Activated T-helper 1 cell treated with anti-CD3 and anti-CD28 coated beads, Interleukin-12 subunit alpha, Interleukin-12 subunit beta, Interleukin-2, Interleukin-4 antibody, amounts not matched to agents 30 ng/mL and 10 ng/mL and 1 ng/mL, durations not matched to agents 14 hours and 24 hours and 36 hours (primary cell): ENCODE results near the gene EMILIN3. TPM values are rescaled to one million over a fixed set of nuclear protein-coding genes. Genes with fewer than 3 reads are reported as not detected.

Experiments used
- DNase-seq: peaks from one replicate; pipeline ENCODE4 v3.0.0; 2021; ENCODE audit warnings: low spot score
- H3K27ac Mint-ChIP-seq: one replicate; pipeline ENCODE4 v1.8.0; 2021; ENCODE audit warnings: mild to moderate bottlenecking, mixed read lengths
- H3K27me3 Mint-ChIP-seq: one replicate; pipeline ENCODE4 v1.8.0; 2022; ENCODE audit warnings: mild to moderate bottlenecking, moderate library complexity, mixed read lengths; ENCODE audit not compliant: insufficient read depth
- H3K36me3 Mint-ChIP-seq: one replicate; pipeline ENCODE4 v1.8.0; 2021; ENCODE audit warnings: low read depth, mixed read lengths
- H3K4me1 Mint-ChIP-seq: one replicate; pipeline ENCODE4 v1.8.0; 2021; ENCODE audit warnings: low read depth, mixed read lengths
- H3K4me3 Mint-ChIP-seq: one replicate; pipeline ENCODE4 v1.8.0; 2021; ENCODE audit warnings: mild to moderate bottlenecking, moderate library complexity, mixed read lengths
- H3K9me3 Mint-ChIP-seq: one replicate; pipeline ENCODE4 v1.8.0; 2021; ENCODE audit warnings: mixed read lengths
- intact Hi-C: fragments of 100-400 bp; cut with micrococcal nuclease; formaldehyde crosslinking; loops from one replicate; pipeline ENCODE4 v1.15.1; 2024
- total RNA-seq: library from RNA; stranded (reverse); gene quantifications from 2 replicates; pipeline ENCODE4 v1.2.3, GENCODE V29; 2022

EMILIN3 gene
- total RNA-seq = 0.65 and 0.69 TPM in 2 replicates

- H3K4me3 Mint-ChIP-seq = peak within 1 kb of the TSS; percentile 49
- peaks cover 39% of the 10 kb centered on the region for H3K27me3 Mint-ChIP-seq
- peaks cover 2% of the 10 kb centered on the region for H3K36me3 Mint-ChIP-seq
- H3K27ac Mint-ChIP-seq = peak within 1 kb of the TSS; percentile 23
- intact Hi-C loops = no loop called here
- no peak for DNase-seq
- peaks cover 6% of the 10 kb centered on the region for H3K9me3 Mint-ChIP-seq
- H3K4me1 Mint-ChIP-seq = peaks cover 4% of the 10 kb centered on the region
Observed at GRCh38 chr20:41366546-41367392, at the start of gene EMILIN3. EMILIN3 (minus strand) TSS chr20:41366818; CDS start chr20:41366634, 184 bp downstream.

- intact Hi-C loops = no loop called here
- H3K27me3 Mint-ChIP-seq = no peaks in the 10 kb centered on the region
- DNase-seq = no peak
- peaks cover 41% of the 10 kb centered on the region for H3K36me3 Mint-ChIP-seq
- no peaks in the 10 kb centered on the region for H3K9me3 Mint-ChIP-seq
- no peak overlapping the region for H3K27ac Mint-ChIP-seq
- H3K4me1 Mint-ChIP-seq = peaks cover 35% of the 10 kb centered on the region
- H3K4me3 Mint-ChIP-seq = no peak overlapping the region
Observed at GRCh38 chr20:41415191-41415590, 48.6 kb upstream of the EMILIN3 start.

- Mint-ChIP-seq H3K4me1 (peaks cover 43% of the 10 kb centered on the region), H3K27me3 (no peaks in the 10 kb centered on the region), H3K27ac (no peak overlapping the region), H3K36me3 (peaks cover 37% of the 10 kb centered on the region), H3K9me3 (no peaks in the 10 kb centered on the region), H3K4me3 (no peak overlapping the region)
- intact Hi-C loops = no loop called here
- DNase-seq = no peak
Observed at GRCh38 chr20:41413169-41413568, 46.6 kb upstream of the EMILIN3 start.

- DNase-seq = no peak
- H3K27ac Mint-ChIP-seq = no peak overlapping the region
- no peak overlapping the region for H3K4me3 Mint-ChIP-seq
- peaks cover 31% of the 10 kb centered on the region for H3K36me3 Mint-ChIP-seq
- no peaks in the 10 kb centered on the region for H3K9me3 Mint-ChIP-seq
- no peaks in the 10 kb centered on the region for H3K27me3 Mint-ChIP-seq
- intact Hi-C loops = no loop called here
- H3K4me1 Mint-ChIP-seq = peaks cover 40% of the 10 kb centered on the region
Observed at GRCh38 chr20:41412324-41413120, 45.9 kb upstream of the EMILIN3 start.

GRCh38 chr20:41411391-41411847, 44.8 kb upstream of the EMILIN3 start:
- no peaks in the 10 kb centered on the region for H3K9me3 Mint-ChIP-seq
- DNase-seq = no peak
- peaks cover 35% of the 10 kb centered on the region for H3K36me3 Mint-ChIP-seq
- no peak overlapping the region for H3K4me3 Mint-ChIP-seq
- peaks cover 43% of the 10 kb centered on the region for H3K4me1 Mint-ChIP-seq
- no peaks in the 10 kb centered on the region for H3K27me3 Mint-ChIP-seq
- intact Hi-C loops = no loop called here
- H3K27ac Mint-ChIP-seq = peak overlapping the region; percentile 16

GRCh38 chr20:41408986-41409385, 42.4 kb upstream of the EMILIN3 start:
- H3K4me1 Mint-ChIP-seq = peaks cover 46% of the 10 kb centered on the region
- no peaks in the 10 kb centered on the region for H3K27me3 Mint-ChIP-seq
- H3K27ac Mint-ChIP-seq = no peak overlapping the region
- intact Hi-C loops = no loop called here
- H3K4me3 Mint-ChIP-seq = peak overlapping the region; percentile 22
- H3K36me3 Mint-ChIP-seq = peaks cover 32% of the 10 kb centered on the region
- no peak for DNase-seq
- H3K9me3 Mint-ChIP-seq = no peaks in the 10 kb centered on the region

GRCh38 chr20:41408156-41408794, 41.7 kb upstream of the EMILIN3 start:
- DNase-seq = peak; percentile 11
- no peaks in the 10 kb centered on the region for H3K9me3 Mint-ChIP-seq
- H3K36me3 Mint-ChIP-seq = peaks cover 25% of the 10 kb centered on the region
- H3K4me3 Mint-ChIP-seq = peak overlapping the region; percentile 22
- peaks cover 40% of the 10 kb centered on the region for H3K4me1 Mint-ChIP-seq
- H3K27me3 Mint-ChIP-seq = no peaks in the 10 kb centered on the region
- intact Hi-C loops = no loop called here
- H3K27ac Mint-ChIP-seq = no peak overlapping the region

- H3K27ac Mint-ChIP-seq = no peak overlapping the region
- peaks cover 37% of the 10 kb centered on the region for H3K4me1 Mint-ChIP-seq
- H3K9me3 Mint-ChIP-seq = no peaks in the 10 kb centered on the region
- DNase-seq = no peak
- no peaks in the 10 kb centered on the region for H3K27me3 Mint-ChIP-seq
- intact Hi-C loops = no loop called here
- H3K36me3 Mint-ChIP-seq = peaks cover 24% of the 10 kb centered on the region
- H3K4me3 Mint-ChIP-seq = no peak overlapping the region
Observed at GRCh38 chr20:41407607-41408006, 41.0 kb upstream of the EMILIN3 start.

- no peaks in the 10 kb centered on the region for H3K9me3 Mint-ChIP-seq
- H3K27me3 Mint-ChIP-seq = no peaks in the 10 kb centered on the region
- intact Hi-C loops = no loop called here
- peaks cover 20% of the 10 kb centered on the region for H3K36me3 Mint-ChIP-seq
- no peak overlapping the region for H3K27ac Mint-ChIP-seq
- peaks cover 31% of the 10 kb centered on the region for H3K4me1 Mint-ChIP-seq
- H3K4me3 Mint-ChIP-seq = no peak overlapping the region
- no peak for DNase-seq
Observed at GRCh38 chr20:41406896-41407444, 40.4 kb upstream of the EMILIN3 start.

- H3K9me3 Mint-ChIP-seq = no peaks in the 10 kb centered on the region
- no peak overlapping the region for H3K4me3 Mint-ChIP-seq
- peaks cover 25% of the 10 kb centered on the region for H3K4me1 Mint-ChIP-seq
- no peak overlapping the region for H3K27ac Mint-ChIP-seq
- no peak for DNase-seq
- peaks cover 18% of the 10 kb centered on the region for H3K36me3 Mint-ChIP-seq
- H3K27me3 Mint-ChIP-seq = no peaks in the 10 kb centered on the region
- intact Hi-C loops = no loop called here
Observed at GRCh38 chr20:41406353-41406752, 39.7 kb upstream of the EMILIN3 start.

- DNase-seq = no peak
- Mint-ChIP-seq H3K27me3 (no peaks in the 10 kb centered on the region), H3K4me1 (peaks cover 24% of the 10 kb centered on the region), H3K27ac (no peak overlapping the region), H3K9me3 (no peaks in the 10 kb centered on the region), H3K4me3 (no peak overlapping the region), H3K36me3 (peaks cover 17% of the 10 kb centered on the region)
- intact Hi-C loops = no loop called here
Observed at GRCh38 chr20:41405436-41405835, 38.8 kb upstream of the EMILIN3 start.

GRCh38 chr20:41403604-41404003, 37.0 kb upstream of the EMILIN3 start:
- peaks cover 16% of the 10 kb centered on the region for H3K4me1 Mint-ChIP-seq
- H3K27ac Mint-ChIP-seq = no peak overlapping the region
- H3K27me3 Mint-ChIP-seq = no peaks in the 10 kb centered on the region
- intact Hi-C loops = no loop called here
- no peak for DNase-seq
- H3K36me3 Mint-ChIP-seq = peaks cover 15% of the 10 kb centered on the region
- no peak overlapping the region for H3K4me3 Mint-ChIP-seq
- no peaks in the 10 kb centered on the region for H3K9me3 Mint-ChIP-seq
